ENCODE results near the gene EPHA8. TPM values are rescaled to one million over a fixed set of nuclear protein-coding genes. Genes with fewer than 3 reads are reported as not detected.

Gene EPHA8
- polyA plus RNA-seq, 1 donor (not counting 4 experiments of a cell fraction or from before 2014, with no cell fraction given): 1.0 TPM

DNA sequence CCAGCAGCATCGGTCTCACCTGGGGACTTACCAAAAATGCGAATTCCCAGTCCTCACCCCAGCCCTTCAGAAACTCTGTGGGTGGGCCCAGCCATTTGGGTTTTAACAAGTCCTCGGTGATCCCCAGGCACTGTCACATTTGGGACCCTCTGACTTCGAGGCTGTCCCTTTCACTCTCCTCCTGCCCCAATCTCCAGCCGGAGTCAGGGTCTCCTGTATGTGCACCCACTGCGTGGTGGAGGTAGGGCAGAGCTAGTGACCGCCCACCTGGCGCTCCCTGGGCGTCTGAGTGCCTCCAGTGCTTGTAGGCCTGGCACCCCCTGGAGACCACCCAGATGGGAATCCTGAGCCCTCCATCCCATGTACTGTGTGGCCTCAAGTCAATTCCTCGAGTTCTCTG lies 31.1 kb downstream of the EPHA8 start:
- H3K79me2 ChIP-seq (ENCODE audit: control insufficient read depth, insufficient read depth, low read length): no peaks in the 10 kb centered on the region
- H3K4me3 ChIP-seq (ENCODE audit: control insufficient read depth in 2 of 3, extremely low read depth in 1 of 3, insufficient read depth in 2 of 3, low read depth in 1 of 3, low read length in 3 of 3): no peak overlapping the region
- no peaks in the 10 kb centered on the region for H3K9me1 ChIP-seq (ENCODE audit: control insufficient read depth, extremely low read depth, insufficient read depth, low read length)
- no peaks in the 10 kb centered on the region for H3K36me3 ChIP-seq (ENCODE audit: control insufficient read depth in 2 of 2, extremely low read depth in 1 of 2, insufficient read depth in 2 of 2, low read length in 2 of 2)
- dilution Hi-C loops (cut with MboI; ENCODE audit: extremely low pct_ligation_motif_present, low sequenced_read_pairs): no loop called here
- no peak overlapping the region for H2AFZ ChIP-seq (ENCODE audit: control insufficient read depth, low read length)
- peaks cover 39% of the 10 kb centered on the region for H3K27me3 ChIP-seq (ENCODE audit: control insufficient read depth, extremely low read depth, insufficient read depth, low read length)
- H3K4me1 ChIP-seq (ENCODE audit: control insufficient read depth, extremely low read depth, insufficient read depth, low read length): no peaks in the 10 kb centered on the region
- no peak for TF ChIP-seq EZH2 (IDR thresholded peaks at IDR 0.05; ENCODE audit: low read length)
- TF ChIP-seq, protein P1, sequence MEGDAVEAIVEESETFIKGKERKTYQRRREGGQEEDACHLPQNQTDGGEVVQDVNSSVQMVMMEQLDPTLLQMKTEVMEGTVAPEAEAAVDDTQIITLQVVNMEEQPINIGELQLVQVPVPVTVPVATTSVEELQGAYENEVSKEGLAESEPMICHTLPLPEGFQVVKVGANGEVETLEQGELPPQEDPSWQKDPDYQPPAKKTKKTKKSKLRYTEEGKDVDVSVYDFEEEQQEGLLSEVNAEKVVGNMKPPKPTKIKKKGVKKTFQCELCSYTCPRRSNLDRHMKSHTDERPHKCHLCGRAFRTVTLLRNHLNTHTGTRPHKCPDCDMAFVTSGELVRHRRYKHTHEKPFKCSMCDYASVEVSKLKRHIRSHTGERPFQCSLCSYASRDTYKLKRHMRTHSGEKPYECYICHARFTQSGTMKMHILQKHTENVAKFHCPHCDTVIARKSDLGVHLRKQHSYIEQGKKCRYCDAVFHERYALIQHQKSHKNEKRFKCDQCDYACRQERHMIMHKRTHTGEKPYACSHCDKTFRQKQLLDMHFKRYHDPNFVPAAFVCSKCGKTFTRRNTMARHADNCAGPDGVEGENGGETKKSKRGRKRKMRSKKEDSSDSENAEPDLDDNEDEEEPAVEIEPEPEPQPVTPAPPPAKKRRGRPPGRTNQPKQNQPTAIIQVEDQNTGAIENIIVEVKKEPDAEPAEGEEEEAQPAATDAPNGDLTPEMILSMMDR (optimal IDR thresholded peaks at IDR 0.05 in 1 of 3, IDR thresholded peaks at IDR 0.05 in 1 of 3, conservative IDR thresholded peaks at IDR 0.05 in 1 of 3; ENCODE audit: extremely low read depth in 1 of 3, insufficient read depth in 2 of 3, low read length in 3 of 3): no peak
- H4K20me1 ChIP-seq (ENCODE audit: control insufficient read depth, extremely low read depth, insufficient read depth, low read length): no peaks in the 10 kb centered on the region
- no peaks in the 10 kb centered on the region for H3K9me3 ChIP-seq (ENCODE audit: control insufficient read depth, low read depth, low read length)
- no peak overlapping the region for H3K9ac ChIP-seq (ENCODE audit: control insufficient read depth, extremely low read depth, insufficient read depth, low read length)
- no peak overlapping the region for H3K4me2 ChIP-seq (ENCODE audit: control insufficient read depth, extremely low read depth, insufficient read depth, low read depth, low read length)
- no peak for DNase-seq (ENCODE audit: low read depth, low spot score)
- FAIRE-seq: no peak
- no peak overlapping the region for H3K27ac ChIP-seq (ENCODE audit: control insufficient read depth, insufficient read depth, low read length)

DNA sequence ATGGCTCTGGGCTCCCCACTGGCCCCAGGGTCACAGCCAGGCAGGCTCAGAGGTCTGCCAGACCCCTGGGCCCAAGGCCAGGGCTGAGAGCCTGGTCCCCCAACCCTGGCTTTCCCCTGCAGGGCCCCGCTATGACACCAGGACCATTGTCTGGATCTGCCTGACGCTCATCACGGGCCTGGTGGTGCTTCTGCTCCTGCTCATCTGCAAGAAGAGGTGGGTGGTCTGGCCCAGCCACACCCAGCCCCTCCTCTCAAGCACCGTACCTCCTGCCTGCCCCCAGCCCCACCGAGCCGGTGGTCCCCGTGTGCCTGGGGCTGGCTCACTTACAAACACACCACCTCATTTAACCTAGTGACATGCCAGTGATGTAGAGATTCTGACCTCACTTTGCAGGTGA lies 31.8 kb downstream of the EPHA8 start:
- H3K27me3 ChIP-seq (ENCODE audit: control insufficient read depth, extremely low read depth, insufficient read depth, low read length): peaks cover 39% of the 10 kb centered on the region
- dilution Hi-C loops (cut with MboI; ENCODE audit: extremely low pct_ligation_motif_present, low sequenced_read_pairs): no loop called here
- FAIRE-seq: no peak

More for the DNA sequence above, 31.8 kb downstream of the EPHA8 start:
- no peak overlapping the region for H3K4me2 ChIP-seq (ENCODE audit: control insufficient read depth, extremely low read depth, insufficient read depth, low read depth, low read length)
- H3K9ac ChIP-seq (ENCODE audit: control insufficient read depth, extremely low read depth, insufficient read depth, low read length): no peak overlapping the region
- H3K4me1 ChIP-seq (ENCODE audit: control insufficient read depth, extremely low read depth, insufficient read depth, low read length): no peaks in the 10 kb centered on the region
- no peaks in the 10 kb centered on the region for H3K9me1 ChIP-seq (ENCODE audit: control insufficient read depth, extremely low read depth, insufficient read depth, low read length)
- H2AFZ ChIP-seq (ENCODE audit: control insufficient read depth, low read length): no peak overlapping the region
- DNase-seq (ENCODE audit: low read depth, low spot score): no peak
- H3K4me3 ChIP-seq (ENCODE audit: control insufficient read depth in 2 of 3, extremely low read depth in 1 of 3, insufficient read depth in 2 of 3, low read depth in 1 of 3, low read length in 3 of 3): no peak overlapping the region
- H3K27ac ChIP-seq (ENCODE audit: control insufficient read depth, insufficient read depth, low read length): no peak overlapping the region
- H4K20me1 ChIP-seq (ENCODE audit: control insufficient read depth, extremely low read depth, insufficient read depth, low read length): no peaks in the 10 kb centered on the region
- no peaks in the 10 kb centered on the region for H3K9me3 ChIP-seq (ENCODE audit: control insufficient read depth, low read depth, low read length)
- H3K79me2 ChIP-seq (ENCODE audit: control insufficient read depth, insufficient read depth, low read length): no peaks in the 10 kb centered on the region
- no peak for TF ChIP-seq EZH2 (IDR thresholded peaks at IDR 0.05; ENCODE audit: low read length)
- TF ChIP-seq, protein P1 (optimal IDR thresholded peaks at IDR 0.05 in 1 of 3, IDR thresholded peaks at IDR 0.05 in 1 of 3, conservative IDR thresholded peaks at IDR 0.05 in 1 of 3; ENCODE audit: extremely low read depth in 1 of 3, insufficient read depth in 2 of 3, low read length in 3 of 3): no peak
- no peaks in the 10 kb centered on the region for H3K36me3 ChIP-seq (ENCODE audit: control insufficient read depth in 2 of 2, extremely low read depth in 1 of 2, insufficient read depth in 2 of 2, low read length in 2 of 2)

Data from keratinocyte (primary cell).